Occipital lobe (tissue), 2 donors: ENCODE results near the gene TMEM106C. TPM values are rescaled to one million over a fixed set of nuclear protein-coding genes. Genes with fewer than 3 reads are reported as not detected.

Experiments used
- DNase-seq: peaks from one replicate; lab custom pipeline; 2025; lab: John Stamatoyannopoulos, UW
- total RNA-seq: library from RNA; depleted of rRNA; stranded (reverse); fragments of >200 nt; gene quantifications from one replicate; pipeline ENCODE4 v1.2.3, GENCODE V29; 2014

TMEM106C gene
- total RNA-seq = 73.6 TPM

- peak; percentile 87 for DNase-seq
Measured at GRCh38 chr12:47963340-47964040, at the start of gene TMEM106C. TSS of gene TMEM106C (plus strand) at chr12:47963596. CDS start at chr12:47964237, 641 bp downstream.

- no peak for DNase-seq
Measured at GRCh38 chr12:47920913-47921312, 42.5 kb upstream of the TMEM106C start.

GRCh38 chr12:47921907-47922306 is 41.5 kb upstream of the TMEM106C start:
- no peak for DNase-seq

GRCh38 chr12:47927346-47927745 is 36.0 kb upstream of the TMEM106C start:
- DNase-seq = no peak

GRCh38 chr12:47930634-47931033 is 32.8 kb upstream of the TMEM106C start:
- DNase-seq = no peak

GRCh38 chr12:47931187-47931586 is 32.2 kb upstream of the TMEM106C start:
- DNase-seq = no peak

- no peak for DNase-seq
Measured at GRCh38 chr12:47935184-47935583, 28.2 kb upstream of the TMEM106C start.

GRCh38 chr12:47938093-47938492 is 25.3 kb upstream of the TMEM106C start:
- no peak for DNase-seq

GRCh38 chr12:47938594-47938993 is 24.8 kb upstream of the TMEM106C start:
- DNase-seq = no peak

GRCh38 chr12:47939009-47939601 is 24.3 kb upstream of the TMEM106C start:
- no peak for DNase-seq

- DNase-seq = no peak
Measured at GRCh38 chr12:47940773-47941474, 22.5 kb upstream of the TMEM106C start.

- no peak for DNase-seq
Measured at GRCh38 chr12:47941475-47941780, 22.0 kb upstream of the TMEM106C start.

GRCh38 chr12:47941871-47942613 is 21.4 kb upstream of the TMEM106C start:
- no peak for DNase-seq

- DNase-seq = no peak
Measured at GRCh38 chr12:47942614-47943225, 20.7 kb upstream of the TMEM106C start.

- no peak for DNase-seq
Measured at GRCh38 chr12:47943623-47944340, 19.6 kb upstream of the TMEM106C start.

GRCh38 chr12:47944685-47945340 is 18.6 kb upstream of the TMEM106C start:
- no peak for DNase-seq

- no peak for DNase-seq
Measured at GRCh38 chr12:47945341-47945728, 18.1 kb upstream of the TMEM106C start.

GRCh38 chr12:47946413-47947323 is 16.7 kb upstream of the TMEM106C start:
- DNase-seq = no peak

GRCh38 chr12:47947341-47947740 is 16.1 kb upstream of the TMEM106C start:
- no peak for DNase-seq
